Measurements from ENCODE around the gene CBLIF. TPM values are rescaled to one million over a fixed set of nuclear protein-coding genes. Genes with fewer than 3 reads are reported as not detected.

The CBLIF gene
- total and polyA plus RNA-seq, 2 of the 8 experiments (the other 6 are each of a cell fraction or from before 2014, with no cell fraction given): not detected

GRCh38 chr11:59785818-59786217, 59.5 kb downstream of the CBLIF start:
- H4K5ac ChIP-seq (ENCODE audit: insufficient read length, low read depth, low read length): no peak overlapping the region
- H2BK5ac ChIP-seq (ENCODE audit: low read depth, low read length): no peak overlapping the region
- H4K20me1 ChIP-seq (replicated peaks in 1 of 2; ENCODE audit: control insufficient read depth in 1 of 2, insufficient read depth in 2 of 2, low read length in 2 of 2): no peaks in the 10 kb centered on the region
- no peak overlapping the region for H3K14ac ChIP-seq (ENCODE audit: insufficient read length)
- DNase-seq (ENCODE audit: low read depth in 1 of 2, low spot score in 2 of 2) (no peak), FAIRE-seq (no peak)
- no peaks in the 10 kb centered on the region for H3K79me2 ChIP-seq (ENCODE audit: control insufficient read depth in 1 of 2, insufficient read depth in 2 of 2, low read length in 2 of 2)
- no peak overlapping the region for H3K23ac ChIP-seq (ENCODE audit: insufficient read length)
- H4K8ac ChIP-seq (ENCODE audit: extremely low read depth, insufficient read depth, low read length): no peak overlapping the region
- no peak overlapping the region for H3K4me2 ChIP-seq (ENCODE audit: insufficient read depth in 1 of 2, low read depth in 2 of 2, low read length in 2 of 2)
- CTCF ChIA-PET (ENCODE audit: partially characterized antibody): interaction anchor here (0.6 to 1.4 kb wide), 4 partner anchors 8 to 715 kb away, joined by 3 to 4 read pairs (median 4); no protein-coding TSS in a partner anchor
- no peaks in the 10 kb centered on the region; the same call in 1 of the 2 replicates for H3K79me1 ChIP-seq (ENCODE audit: low read depth, low read length)
- H4K91ac ChIP-seq (replicated peaks; ENCODE audit: insufficient read length, low read length): no peak overlapping the region
- no peak overlapping the region for H3K27ac ChIP-seq (ENCODE audit: low read depth, low read length)
- 93% methylated on average over 4 of the region's 4 CpGs; no CpG with 5 or more reads in 1 of the 2 experiments for WGBS, 2 experiments (ENCODE audit: extremely low coverage in 1 of 2, insufficient coverage in 1 of 2, insufficient read length in 1 of 2, insufficient replicate concordance in 2 of 2, low coverage in 1 of 2, low lambda C conversion rate in 2 of 2, missing lambda C conversion rate in 1 of 2)
- H2AK5ac ChIP-seq (ENCODE audit: low read depth, low read length): no peak overlapping the region
- H2BK20ac ChIP-seq (ENCODE audit: low read length): no peak overlapping the region
- H3K18ac ChIP-seq (ENCODE audit: extremely low read depth, low read length): no peak overlapping the region
- H3K23me2 ChIP-seq (ENCODE audit: low read depth, low read length): no peaks in the 10 kb centered on the region
- no peaks in the 10 kb centered on the region for H3K27me3 ChIP-seq (replicated peaks in 1 of 4; ENCODE audit: control insufficient read depth in 3 of 4, extremely low read depth in 1 of 4, insufficient read depth in 3 of 4, low read length in 3 of 4)
- no peak overlapping the region for H3K4ac ChIP-seq (replicated peaks; ENCODE audit: insufficient read length, low read depth, low read length)
- no peak overlapping the region for H3K9ac ChIP-seq (replicated peaks in 1 of 4; ENCODE audit: extremely low read depth in 1 of 4, low read depth in 3 of 4, low read length in 3 of 4)
- peaks cover 0 to 4% of the 10 kb centered on the region in 2 experiments; a peak in 1 of 4 replicates for H3K9me3 ChIP-seq (ENCODE audit: insufficient read depth in 2 of 2, low read depth in 1 of 2, low read length in 1 of 2)
- H3K4me1 ChIP-seq (replicated peaks in 1 of 4; ENCODE audit: control insufficient read depth in 3 of 4, insufficient read depth in 4 of 4, low read length in 3 of 4): no peaks in the 10 kb centered on the region
- H3K56ac ChIP-seq (replicated peaks; ENCODE audit: insufficient read length, low read depth, low read length): no peak overlapping the region
- POLR2A ChIA-PET (ENCODE audit: partially characterized antibody): interaction anchor here (1.4 kb wide), 1 partner anchor 14 kb away, joined by 3 read pairs; no protein-coding TSS in a partner anchor
- no peak overlapping the region for H2BK15ac ChIP-seq (ENCODE audit: low read length)
- no peak overlapping the region for H3K4me3 ChIP-seq (ENCODE audit: extremely low read depth in 1 of 4, insufficient read depth in 2 of 4, low read depth in 3 of 4, low read length in 4 of 4)
- no peak for TF ChIP-seq KDM1A (IDR thresholded peaks at IDR 0.05; ENCODE audit: borderline replicate concordance, low read length)
- no peak for TF ChIP-seq HDAC2 (IDR thresholded peaks at IDR 0.05; ENCODE audit: borderline replicate concordance in 1 of 2, low read depth in 2 of 2, low read length in 2 of 2)
- TF ChIP-seq CTBP2 (IDR thresholded peaks at IDR 0.05; ENCODE audit: borderline replicate concordance, insufficient read depth, insufficient read length, low read length): no peak
- TF ChIP-seq SIRT6 (IDR thresholded peaks at IDR 0.05; ENCODE audit: low read length): no peak
- TF ChIP-seq RAD21 (IDR thresholded peaks at IDR 0.05 in 1 of 2, conservative IDR thresholded peaks at IDR 0.05 in 1 of 2; ENCODE audit: low read depth in 2 of 2, low read length in 2 of 2): no peak
- peaks cover 5 to 39% (median 21%) of the 10 kb centered on the region in 4 experiments; a peak in 7 of 8 replicates for H3K36me3 ChIP-seq (ENCODE audit: control insufficient read depth in 2 of 4, insufficient read depth in 4 of 4, low read length in 3 of 4)
- no peak overlapping the region for H2BK12ac ChIP-seq (ENCODE audit: low read depth, low read length)
- H2AFZ ChIP-seq (ENCODE audit: low read length): no peak overlapping the region
- no peak overlapping the region for H2BK120ac ChIP-seq (replicated peaks; ENCODE audit: low read depth, low read length)

Measured in H1 (cell line).